GM23248 (cell line): ENCODE measurements around the gene TTC32. TPM values are rescaled to one million over a fixed set of nuclear protein-coding genes. Genes with fewer than 3 reads are reported as not detected.

Source experiments
- DNase-seq: peaks from one replicate; pipeline ENCODE4 v3.0.0-alpha.2; 2015
- H2AFZ ChIP-seq: fragments of 200-600 bp; sonication (generic); 2 replicates; pipeline ENCODE4 v1.6.1; 2016; ENCODE audit warnings: antibody characterized with exemption
- H3F3A ChIP-seq: fragments of 200-600 bp; sonication (generic); 2 replicates; pipeline ENCODE4 v1.6.1; 2016; ENCODE audit warnings: mild to moderate bottlenecking, antibody characterized with exemption, mixed run types; ENCODE audit not compliant: insufficient read depth
- H3K27ac ChIP-seq: fragments of 200-600 bp; sonication (generic); 2 replicates; pipeline ENCODE4 v1.5.1; 2016; ENCODE audit warnings: mild to moderate bottlenecking
- H3K27me3 ChIP-seq: fragments of 200-600 bp; sonication (generic); replicated peaks from 2 replicates; pipeline ENCODE4 v1.6.1; 2016; ENCODE audit warnings: mild to moderate bottlenecking; ENCODE audit not compliant: insufficient read depth
- H3K36me3 ChIP-seq: fragments of 200-600 bp; sonication (generic); 2 replicates; pipeline ENCODE4 v1.6.1; 2016; ENCODE audit warnings: low read depth, mild to moderate bottlenecking
- H3K4me1 ChIP-seq: fragments of 200-600 bp; sonication (generic); 2 replicates; pipeline ENCODE4 v1.6.1; 2016; ENCODE audit warnings: mild to moderate bottlenecking; ENCODE audit not compliant: insufficient read depth
- H3K4me2 ChIP-seq: fragments of 200-600 bp; sonication (generic); one replicate; pipeline ENCODE4 v1.6.1; 2016; ENCODE audit warnings: mild to moderate bottlenecking; ENCODE audit not compliant: unreplicated experiment
- H3K4me3 ChIP-seq: fragments of 200-600 bp; sonication (generic); 2 replicates; pipeline ENCODE4 v1.5.1; 2016; ENCODE audit warnings: mild to moderate bottlenecking
- H3K79me2 ChIP-seq: fragments of 200-600 bp; sonication (generic); 2 replicates; pipeline ENCODE4 v1.6.1; 2016; ENCODE audit warnings: mild to moderate bottlenecking; ENCODE audit not compliant: insufficient read depth
- H3K9ac ChIP-seq: fragments of 200-600 bp; sonication (generic); 2 replicates; pipeline ENCODE4 v1.6.1; 2016; ENCODE audit warnings: mild to moderate bottlenecking
- H3K9me2 ChIP-seq: fragments of 200-600 bp; sonication (generic); 2 replicates; pipeline ENCODE4 v1.6.1; 2016; ENCODE audit warnings: mixed run types, mild to moderate bottlenecking, moderate library complexity; ENCODE audit not compliant: insufficient read depth
- H3K9me3 ChIP-seq: fragments of 200-600 bp; sonication (generic); one replicate; pipeline ENCODE4 v1.6.1; 2017; ENCODE audit warnings: low read depth
- H4K20me1 ChIP-seq: fragments of 200-600 bp; sonication (generic); 2 replicates; pipeline ENCODE4 v1.6.0; 2016; ENCODE audit not compliant: insufficient read depth
- EZH2 ChIP-seq: fragments of 200-600 bp; sonication (generic); IDR thresholded peaks from 2 replicates; pipeline ENCODE4 v1.6.1; 2018; ENCODE audit warnings: antibody characterized with exemption, mild to moderate bottlenecking; ENCODE audit not compliant: insufficient read depth, poor library complexity, severe bottlenecking
- EZH2phosphoT487 ChIP-seq: fragments of 200-600 bp; sonication (generic); IDR thresholded peaks from 2 replicates; pipeline ENCODE4 v1.6.1; 2018; ENCODE audit warnings: antibody characterized with exemption, moderate library complexity, mild to moderate bottlenecking, low read depth; ENCODE audit not compliant: insufficient read depth
- WGBS, 2 experiments: methylation state at CpG; one replicate each; pipeline ENCODE4 v1.1.6; 2015 to 2017; ENCODE audit warnings: low lambda C conversion rate in 2 of 2, low coverage in 1 of 2; ENCODE audit errors: missing lambda C conversion rate in 2 of 2; 5-methylcytosine and 5-hydroxymethylcytosine counted together
- in situ Hi-C: fragments of 300-500 bp; cut with MboI; formaldehyde crosslinking; loops from 2 replicates; pipeline ENCODE4 v1.15.0; 2020
- polyA plus RNA-seq: library from polyadenylated mRNA; unstranded; fragments of >200 nt; fragmentation: Nextera tagmentation; extraction: Ambion mirVana; gene quantifications from 2 replicates; pipeline ENCODE4 v1.2.1, GENCODE V29; 2016
- total RNA-seq: library from RNA; depleted of rRNA; stranded (reverse); fragments of >200 nt; shearing (Covaris generic); gene quantifications from 2 replicates; pipeline ENCODE4 v1.2.3, GENCODE V29; 2014; rRNA removed

The TTC32 gene
- total RNA-seq, result 1.5 TPM in 1 of 2 replicates, not detected in the other
- polyA plus RNA-seq, result 6.4 and 6.8 TPM in 2 replicates

- in situ Hi-C loops, result no loop called here
- peak within 1 kb of the TSS; percentile 99 for H3K4me2 ChIP-seq
- peak within 1 kb of the TSS; percentile 99 for H3K9ac ChIP-seq
- H3K4me3 ChIP-seq, result peak within 1 kb of the TSS; percentile 92
- no peaks in the 10 kb centered on the region for H3K36me3 ChIP-seq
- H3K4me1 ChIP-seq, result peaks cover 42% of the 10 kb centered on the region
- no peaks in the 10 kb centered on the region for H4K20me1 ChIP-seq
- TF ChIP-seq EZH2phosphoT487, result no peak
- TF ChIP-seq EZH2, result no peak
- H3F3A ChIP-seq, result peaks cover 19% of the 10 kb centered on the region; the same call in 1 of the 2 replicates
- H3K9me2 ChIP-seq, result no peaks in the 10 kb centered on the region
- H3K79me2 ChIP-seq, result peaks cover 47% of the 10 kb centered on the region
- 1% methylated on average over 61 to 65 of the region's 65 CpGs for WGBS, 2 experiments
- H3K9me3 ChIP-seq, result no peaks in the 10 kb centered on the region
- DNase-seq, result peak; percentile 96
- H2AFZ ChIP-seq, result peak within 1 kb of the TSS; percentile 97
- H3K27me3 ChIP-seq, result no peaks in the 10 kb centered on the region
- H3K27ac ChIP-seq, result peak within 1 kb of the TSS; percentile 95
Observed at GRCh38 chr2:19901442-19902215, at the start of gene TTC32. TTC32 (minus strand) TSS chr2:19901983; CDS start chr2:19901854, 129 bp downstream.

GRCh38 chr2:19949071-19949470, 47.3 kb upstream of the TTC32 start:
- Histone ChIP-seq H3F3A (no peaks in the 10 kb centered on the region), H3K36me3 (peaks cover 3% of the 10 kb centered on the region; the same call in 1 of the 2 replicates), H2AFZ (no peak overlapping the region), H3K4me3 (no peak overlapping the region), H4K20me1 (no peaks in the 10 kb centered on the region), H3K9me3 (no peaks in the 10 kb centered on the region), H3K9ac (no peak overlapping the region), H3K27ac (no peak overlapping the region), H3K79me2 (no peaks in the 10 kb centered on the region), H3K4me2 (no peak overlapping the region), H3K4me1 (0 out of 2 replicates have a peak, but pooled peaks cover 8% of the 10 kb centered on the region), H3K27me3 (no peaks in the 10 kb centered on the region), H3K9me2 (no peaks in the 10 kb centered on the region)
- in situ Hi-C loops, result no loop called here
- TF ChIP-seq EZH2phosphoT487 (no peak), EZH2 (no peak)
- DNase-seq, result peak; percentile 73

- Histone ChIP-seq H3F3A (no peaks in the 10 kb centered on the region), H3K9ac (no peak overlapping the region), H3K4me3 (no peak overlapping the region), H3K36me3 (peaks cover 3% of the 10 kb centered on the region; the same call in 1 of the 2 replicates), H3K4me1 (0 out of 2 replicates have a peak, but pooled peaks cover 8% of the 10 kb centered on the region), H2AFZ (no peak overlapping the region), H3K27ac (no peak overlapping the region), H3K27me3 (no peaks in the 10 kb centered on the region), H3K4me2 (no peak overlapping the region), H3K9me3 (no peaks in the 10 kb centered on the region), H4K20me1 (no peaks in the 10 kb centered on the region), H3K9me2 (no peaks in the 10 kb centered on the region), H3K79me2 (no peaks in the 10 kb centered on the region)
- DNase-seq, result no peak
- in situ Hi-C loops, result no loop called here
- 96 to 98% methylated on average over 4 of the region's 4 CpGs for WGBS, 2 experiments
- TF ChIP-seq EZH2 (no peak), EZH2phosphoT487 (no peak)
Observed at GRCh38 chr2:19947184-19947940, 45.6 kb upstream of the TTC32 start.

- Histone ChIP-seq H3K27ac (no peak overlapping the region), H3K9me3 (no peaks in the 10 kb centered on the region), H2AFZ (no peak overlapping the region), H3K27me3 (no peaks in the 10 kb centered on the region), H4K20me1 (no peaks in the 10 kb centered on the region), H3K9ac (no peak overlapping the region), H3K36me3 (0 out of 2 replicates have a peak, but pooled peaks cover 3% of the 10 kb centered on the region), H3K79me2 (no peaks in the 10 kb centered on the region), H3K4me2 (no peak overlapping the region), H3F3A (no peaks in the 10 kb centered on the region), H3K4me1 (0 out of 2 replicates have a peak, but pooled peaks cover 6% of the 10 kb centered on the region), H3K9me2 (no peaks in the 10 kb centered on the region), H3K4me3 (no peak overlapping the region)
- no peak for TF ChIP-seq EZH2phosphoT487
- no peak for TF ChIP-seq EZH2
- no peak for DNase-seq
- 75 to 79% methylated on average over 2 of the region's 2 CpGs for WGBS, 2 experiments
- in situ Hi-C loops, result no loop called here
Observed at GRCh38 chr2:19944205-19944845, 42.5 kb upstream of the TTC32 start.
